Adrenal gland (tissue), 12 donors: ENCODE measurements around the gene SMARCE1. TPM values are rescaled to one million over a fixed set of nuclear protein-coding genes. Genes with fewer than 3 reads are reported as not detected.

Source experiments
- DNase-seq, 7 donors: peaks; one replicate each; pipeline ENCODE4 v3.0.0-alpha.2; 2019 to 2020
- H3K27ac ChIP-seq, 5 donors: fragments of 200-600 bp; sonication (generic) in 4 of 5; 1 replicate in 3 of 5; 2 replicates in 2 of 5; pipeline versions ENCODE4 v1.5.1 to v1.8.0; 2016 to 2020; ENCODE audit warnings: mild to moderate bottlenecking in 1 of 5
- H3K27me3 ChIP-seq: fragments of 200-600 bp; 2 replicates; pipeline ENCODE4 v1.8.0; 2021
- H3K36me3 ChIP-seq, 2 donors: fragments of 200-600 bp; replicated peaks in 1 of 2; 1 replicate in 1 of 2; 2 replicates in 1 of 2; pipeline versions ENCODE4 v1.5.1 to v1.8.0; 2018 to 2022
- H3K4me1 ChIP-seq, 2 donors: fragments of 200-600 bp; replicated peaks in 1 of 2; 1 replicate in 1 of 2; 2 replicates in 1 of 2; pipeline versions ENCODE4 v1.5.1 to v1.8.0; 2018 to 2021
- H3K4me3 ChIP-seq, 4 donors: fragments of 200-600 bp; sonication (generic) in 3 of 4; one replicate each; pipeline ENCODE4 v1.5.1; 2016 to 2018
- H3K9me3 ChIP-seq, 3 donors: fragments of 200-600 bp; sonication (generic) in 1 of 3; replicated peaks in 1 of 3; 1 replicate in 2 of 3; 2 replicates in 1 of 3; pipeline versions ENCODE4 v1.5.1 to v1.8.0; 2016 to 2021
- CTCF ChIP-seq, 6 experiments: fragments of 450-650 bp in 4 of 6; fragments of 200-600 bp in 2 of 6; sonication (generic) in 1 of 6; IDR thresholded peaks; 1 replicate in 5 of 6; 2 replicates in 1 of 6; pipeline versions ENCODE4 v1.5.1 to v1.8.0; 2016 to 2021; ENCODE audit warnings: antibody characterized with exemption in 6 of 6, mild to moderate bottlenecking in 2 of 6, moderate library complexity in 1 of 6
- POLR2A ChIP-seq, 2 donors: fragments of 450-650 bp; IDR thresholded peaks; one replicate each; pipeline ENCODE4 v1.6.1; 2017; ENCODE audit warnings: antibody characterized with exemption in 2 of 2, mild to moderate bottlenecking in 2 of 2, moderate library complexity in 1 of 2
- WGBS, 4 donors: extraction: QIAGEN DNeasy Blood & Tissue Kit in 2 of 4; methylation state at CpG; one replicate each; pipeline versions ENCODE4 v1.1.5 to v1.1.7; 2013 to 2017; 5-methylcytosine and 5-hydroxymethylcytosine counted together
- intact Hi-C, 2 donors: fragments of 100-400 bp; cut with DNase I; formaldehyde crosslinking; loops; one replicate each; pipeline versions ENCODE4 v1.14.1 to v1.15.0; 2022 to 2023
- polyA plus RNA-seq, 3 donors: library from polyadenylated mRNA; stranded (reverse); fragments of 200-250 nt in 2 of 3; fragments of 350-450 nt in 1 of 3; fragmentation: Illumina TruSeq in 1 of 3; extraction: RNeasy Lipid Tissue Mini Kit (QIAGEN cat#74804) in 1 of 3; gene quantifications; one replicate each; pipeline ENCODE4 v1.2.3, GENCODE V29; 2013 to 2014
- total RNA-seq, 9 donors: library from RNA; depleted of rRNA in 4 of 9; stranded (reverse); fragments of >200 nt in 4 of 9; fragments of 120-200 nt in 1 of 9; fragmentation: NEBNext Ultra II Directional in 1 of 9; extraction: Animal tissue kit (Norgen Biotek cat#: 25700) in 1 of 9; gene quantifications; one replicate each; pipeline versions ENCODE4 v1.1.0 to v1.2.4, GENCODE V29; 2013 to 2023
- donor health status: healthy with polysubstance abuse.
- donor health status: Bipolar disorder and iron deficiency.
- donor health status: DM: yes; HTN: yes; CAD: no.
- donor health status: DM: no; HTN: no; CAD: no.
- donor health status: DM: no; HTN: no; CAD: no.
- donor health status: DM: yes; HTN: yes; CAD: no.

SMARCE1 gene
- total and polyA plus RNA-seq, 12 donors: 55.5 to 128 (median 77.0) TPM

- DNase-seq: peak in 3 of 7 donors; percentile 23 to 29 (median 24)
- no peak for TF ChIP-seq POLR2A (IDR thresholded peaks at IDR 0.05)
- no peak for TF ChIP-seq CTCF (IDR thresholded peaks at IDR 0.05)
- H3K36me3 ChIP-seq: peaks cover 0 to 3% of the 10 kb centered on the region in 2 donors
- 1 to 3% (median 2%) methylated on average over 18 to 28 of the region's 28 CpGs for WGBS, 4 donors
- intact Hi-C loops: no loop called here
- H3K9me3 ChIP-seq: no peaks in the 10 kb centered on the region
- peak overlapping the region; percentile 97 to 100 (median 98) for H3K27ac ChIP-seq
- no peaks in the 10 kb centered on the region for H3K27me3 ChIP-seq
- peak overlapping the region; percentile 34 to 93 (median 88) for H3K4me3 ChIP-seq
- H3K4me1 ChIP-seq: peaks cover 11 to 35% of the 10 kb centered on the region in 2 donors
Observed at GRCh38 chr17:40648384-40648968, 858 bp upstream of the SMARCE1 start.

GRCh38 chr17:40646791-40647623, 611 bp downstream of the SMARCE1 start:
- H3K4me1 ChIP-seq: peaks cover 11 to 35% of the 10 kb centered on the region in 2 donors
- intact Hi-C loops: no loop called here
- peaks cover 0 to 14% of the 10 kb centered on the region in 2 donors for H3K36me3 ChIP-seq

GRCh38 chr17:40645943-40646342, 1.7 kb downstream of the SMARCE1 start:
- WGBS, 4 donors: 59 to 71% (median 67%) methylated on average over 2 of the region's 2 CpGs
- H3K36me3 ChIP-seq: peaks cover 0 to 25% of the 10 kb centered on the region in 2 donors
- no peak overlapping the region for H3K4me3 ChIP-seq
- H3K27ac ChIP-seq: no peak overlapping the region
- TF ChIP-seq POLR2A (IDR thresholded peaks at IDR 0.05) (no peak), CTCF (IDR thresholded peaks at IDR 0.05) (no peak)
- H3K9me3 ChIP-seq: no peaks in the 10 kb centered on the region
- DNase-seq: no peak
- no peaks in the 10 kb centered on the region for H3K27me3 ChIP-seq
- peaks cover 11 to 35% of the 10 kb centered on the region in 2 donors for H3K4me1 ChIP-seq
- intact Hi-C loops: no loop called here

More at GRCh38 chr17:40646791-40647623, 611 bp downstream of the SMARCE1 start:
- DNase-seq: peak in 3 of 7 donors; percentile 25 to 33 (median 31)
- H3K27ac ChIP-seq: peak overlapping the region; percentile 97 to 100 (median 98)
- peak overlapping the region; percentile 29 to 93 (median 88) for H3K4me3 ChIP-seq
- WGBS, 4 donors: 9 to 12% (median 10%) methylated on average over 16 to 18 of the region's 18 CpGs
- TF ChIP-seq POLR2A (IDR thresholded peaks at IDR 0.05): no peak
- no peak for TF ChIP-seq CTCF (IDR thresholded peaks at IDR 0.05)
- H3K27me3 ChIP-seq: no peaks in the 10 kb centered on the region
- no peaks in the 10 kb centered on the region for H3K9me3 ChIP-seq

- no peak for DNase-seq
- Histone ChIP-seq H3K27me3 (no peaks in the 10 kb centered on the region), H3K4me3 (no peak overlapping the region), H3K9me3 (no peaks in the 10 kb centered on the region), H3K36me3 (peaks cover 0 to 29% of the 10 kb centered on the region in 2 donors), H3K4me1 (peaks cover 11 to 35% of the 10 kb centered on the region in 2 donors), H3K27ac (no peak overlapping the region)
- intact Hi-C loops: no loop called here
- TF ChIP-seq CTCF (IDR thresholded peaks at IDR 0.05): no peak
- no peak for TF ChIP-seq POLR2A (IDR thresholded peaks at IDR 0.05)
Observed at GRCh38 chr17:40645291-40645690, 2.3 kb downstream of the SMARCE1 start.
